HEK293T (cell line): ENCODE measurements around the gene GOLGA6L10.

Experiments used
- CTCF ChIA-PET: fragments of 350-600 bp; formaldehyde crosslinking; extraction: SDS; loops from one replicate; lab custom pipeline; 2021; ENCODE audit warnings: antibody characterized with exemption, inconsistent platforms; lab: Yijun Ruan, JAX
- POLR2A ChIA-PET: fragments of 350-600 bp; formaldehyde crosslinking; extraction: SDS; loops from one replicate; lab custom pipeline; 2020; ENCODE audit warnings: antibody characterized with exemption, inconsistent platforms; lab: Yijun Ruan, JAX
- DNase-seq: peaks from one replicate; pipeline ENCODE4 v3.0.0; 2012; ENCODE audit warnings: mixed read lengths; ENCODE audit errors: extremely low spot score
- ARNT ChIP-seq: fragments of 450-650 bp; IDR thresholded peaks from 2 replicates; pipeline ENCODE4 v1.6.1; 2017; ENCODE audit warnings: mild to moderate bottlenecking
- BHLHE40 ChIP-seq: fragments of 450-650 bp; IDR thresholded peaks from 2 replicates; pipeline ENCODE4 v1.6.1; 2016; ENCODE audit warnings: mild to moderate bottlenecking, moderate library complexity, borderline replicate concordance
- CTBP1 ChIP-seq: fragments of 450-650 bp; IDR thresholded peaks from 2 replicates; pipeline ENCODE4 v1.6.1; 2016; ENCODE audit warnings: borderline replicate concordance
- ELF4 ChIP-seq: fragments of 450-650 bp; IDR thresholded peaks from 2 replicates; pipeline ENCODE4 v1.6.1; 2017; ENCODE audit warnings: antibody characterized with exemption
- FOXA1 ChIP-seq: fragments of 450-650 bp; IDR thresholded peaks from 2 replicates; pipeline ENCODE4 v1.6.1; 2016; ENCODE audit warnings: mild to moderate bottlenecking
- FOXK2 ChIP-seq: fragments of 450-650 bp; IDR thresholded peaks from 2 replicates; pipeline ENCODE4 v1.6.1; 2016; ENCODE audit warnings: mild to moderate bottlenecking
- FOXM1 ChIP-seq: fragments of 450-650 bp; IDR thresholded peaks from 2 replicates; pipeline ENCODE4 v1.6.1; 2017; ENCODE audit warnings: mild to moderate bottlenecking, borderline replicate concordance
- HDGF ChIP-seq: fragments of 450-650 bp; IDR thresholded peaks from 2 replicates; pipeline ENCODE4 v1.6.1; 2017; ENCODE audit warnings: antibody characterized with exemption, borderline replicate concordance
- L3MBTL2 ChIP-seq: fragments of 450-650 bp; conservative IDR thresholded peaks from 2 replicates; pipeline ENCODE4 v1.6.1; 2016; ENCODE audit warnings: mild to moderate bottlenecking
- LEF1 ChIP-seq: fragments of 450-650 bp; IDR thresholded peaks from 2 replicates; pipeline ENCODE4 v1.6.1; 2017; ENCODE audit warnings: mild to moderate bottlenecking, borderline replicate concordance
- NFRKB ChIP-seq: fragments of 450-650 bp; IDR thresholded peaks from 2 replicates; pipeline ENCODE4 v1.6.1; 2016; ENCODE audit warnings: mild to moderate bottlenecking, moderate library complexity
- SP1 ChIP-seq: fragments of 450-650 bp; IDR thresholded peaks from 2 replicates; pipeline ENCODE4 v1.6.1; 2017
- SUZ12 ChIP-seq: fragments of 450-650 bp; IDR thresholded peaks from 2 replicates; pipeline ENCODE4 v1.6.1; 2016; ENCODE audit warnings: mild to moderate bottlenecking
- TARDBP ChIP-seq: fragments of 450-650 bp; IDR thresholded peaks from 2 replicates; pipeline ENCODE4 v1.6.1; 2016
- ZNF384 ChIP-seq: fragments of 450-650 bp; IDR thresholded peaks from 2 replicates; pipeline ENCODE4 v1.6.1; 2016
- TF ChIP-seq, protein P1 (sequence below): fragments of 450-650 bp; IDR thresholded peaks from 2 replicates; pipeline ENCODE4 v1.6.1; 2016

The GOLGA6L10 gene

GRCh38 chr15:82298520-82298919, 50.8 kb downstream of the GOLGA6L10 start:
- no peak for DNase-seq
- TF ChIP-seq TARDBP = no peak
- no peak for TF ChIP-seq ZNF384
- TF ChIP-seq, protein P1, sequence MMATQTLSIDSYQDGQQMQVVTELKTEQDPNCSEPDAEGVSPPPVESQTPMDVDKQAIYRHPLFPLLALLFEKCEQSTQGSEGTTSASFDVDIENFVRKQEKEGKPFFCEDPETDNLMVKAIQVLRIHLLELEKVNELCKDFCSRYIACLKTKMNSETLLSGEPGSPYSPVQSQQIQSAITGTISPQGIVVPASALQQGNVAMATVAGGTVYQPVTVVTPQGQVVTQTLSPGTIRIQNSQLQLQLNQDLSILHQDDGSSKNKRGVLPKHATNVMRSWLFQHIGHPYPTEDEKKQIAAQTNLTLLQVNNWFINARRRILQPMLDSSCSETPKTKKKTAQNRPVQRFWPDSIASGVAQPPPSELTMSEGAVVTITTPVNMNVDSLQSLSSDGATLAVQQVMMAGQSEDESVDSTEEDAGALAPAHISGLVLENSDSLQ = no peak
- TF ChIP-seq HDGF = no peak
- TF ChIP-seq FOXK2 = no peak
- TF ChIP-seq FOXA1 = no peak
- no peak for TF ChIP-seq SP1
- TF ChIP-seq CTBP1 = no peak
- TF ChIP-seq NFRKB = no peak
- no peak for TF ChIP-seq L3MBTL2
- no peak for TF ChIP-seq ARNT
- TF ChIP-seq SUZ12 = no peak
- no peak for TF ChIP-seq ELF4
- no peak for TF ChIP-seq BHLHE40
- no peak for TF ChIP-seq LEF1
- TF ChIP-seq FOXM1 = no peak
- ChIA-PET POLR2A (no interaction called here), CTCF (no interaction called here)

GRCh38 chr15:82298032-82298431, 51.2 kb downstream of the GOLGA6L10 start:
- DNase-seq = no peak
- TF ChIP-seq SP1 (no peak), FOXK2 (no peak), FOXM1 (no peak), ARNT (no peak)
- POLR2A ChIA-PET = no interaction called here
- CTCF ChIA-PET = no interaction called here

GRCh38 chr15:82297546-82297945, 51.7 kb downstream of the GOLGA6L10 start:
- CTCF ChIA-PET = no interaction called here
- POLR2A ChIA-PET = no interaction called here
- no peak for DNase-seq
- TF ChIP-seq NFRKB (no peak), L3MBTL2 (no peak), FOXK2 (no peak), ELF4 (no peak), ARNT (no peak), HDGF (no peak), TARDBP (no peak), ZNF384 (no peak), FOXA1 (no peak), BHLHE40 (no peak), FOXM1 (no peak), CTBP1 (no peak)
- TF ChIP-seq, protein P1 = no peak

DNA sequence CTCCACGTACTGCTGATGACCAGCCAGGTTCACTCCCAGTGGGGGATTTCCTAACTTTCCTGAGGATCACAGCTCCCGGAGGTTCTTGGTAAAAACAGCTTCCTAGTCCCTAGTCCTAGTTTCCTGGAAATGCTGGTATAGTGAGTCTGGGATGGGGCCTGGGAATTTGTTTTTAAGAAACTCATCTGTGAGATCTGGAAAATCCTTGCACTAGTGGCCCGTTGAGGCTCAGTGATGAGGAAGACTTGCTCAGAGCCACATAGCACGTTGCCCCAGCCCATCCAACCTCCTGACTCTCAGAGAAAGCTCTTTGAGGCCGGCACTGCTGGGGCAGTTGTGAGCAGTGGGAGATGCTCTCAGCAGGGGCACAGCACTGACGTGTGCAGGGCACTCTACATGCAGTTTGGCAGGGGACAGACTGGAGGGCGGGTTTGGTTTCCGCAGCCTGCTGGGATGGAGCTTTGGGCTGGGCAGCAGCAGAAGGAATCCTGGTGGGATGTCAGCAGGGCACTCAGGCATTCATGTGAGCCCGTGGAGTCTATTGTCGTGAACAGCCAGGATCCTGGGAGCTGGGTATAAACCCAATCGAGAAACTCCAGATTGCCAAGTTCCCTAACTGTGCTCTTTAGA, 55.1 kb downstream of the GOLGA6L10 start:
- no peak for DNase-seq
- ChIA-PET POLR2A (no interaction called here), CTCF (interaction anchor here (0.6 kb wide), 1 partner anchor 10 kb away, joined by 3 read pairs; no protein-coding TSS in a partner anchor)
- no peak for TF ChIP-seq CTBP1
- no peak for TF ChIP-seq NFRKB
- TF ChIP-seq FOXK2 = no peak
- TF ChIP-seq ELF4 = no peak
- no peak for TF ChIP-seq ZNF384
- no peak for TF ChIP-seq HDGF
- TF ChIP-seq TARDBP = no peak

DNA sequence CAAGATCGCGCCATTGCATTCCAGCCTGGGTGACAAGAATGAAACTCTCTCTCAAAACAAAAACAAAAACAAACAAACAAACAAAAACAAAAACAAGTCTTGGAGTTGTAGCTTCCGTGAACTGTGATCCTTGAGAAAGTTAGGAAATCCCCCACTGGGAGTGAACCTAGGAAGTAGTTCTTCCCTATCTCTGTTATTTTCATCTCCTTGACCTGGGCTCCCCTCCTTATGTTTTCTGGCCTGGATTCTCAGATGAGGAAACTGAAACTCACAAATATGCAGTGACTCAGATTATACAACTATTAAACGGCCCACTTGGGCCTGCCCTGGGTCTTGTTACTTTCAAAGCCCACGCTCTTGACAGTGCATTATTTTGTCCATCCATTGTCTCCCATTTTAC, 57.0 kb downstream of the GOLGA6L10 start:
- DNase-seq = no peak
- ChIA-PET CTCF (interaction anchor here (0.6 kb wide), 1 partner anchor 93 kb away, joined by 5 read pairs; no protein-coding TSS in a partner anchor), POLR2A (no interaction called here)
- TF ChIP-seq BHLHE40 (no peak), SUZ12 (no peak), NFRKB (no peak), ZNF384 (no peak), FOXA1 (no peak), ARNT (no peak)
- TF ChIP-seq, protein P1 = no peak
